AG20443 (cell line): ENCODE results near the gene FCRL4.
A peak's percentile ranks its signal among the peaks of the same experiment; 100 is the strongest.

ENCODE experiments used
- DNase-seq: peaks from one replicate; pipeline ENCODE4 v3.0.0; 2012; ENCODE audit warnings: low spot score, mixed read lengths

FCRL4 gene

GRCh38 chr1:157597959-157598667, at the start of gene FCRL4:
Gene FCRL4, minus strand, starts transcription at chr1:157598085. Its CDS starts 141 bp downstream, at chr1:157597944.
- no peak for DNase-seq

- DNase-seq, result no peak
These were observed 48.3 kb upstream of the FCRL4 start for GRCh38 chr1:157646144-157646543.

GRCh38 chr1:157641177-157641576, 43.3 kb upstream of the FCRL4 start:
- DNase-seq, result no peak

- DNase-seq, result no peak
These were observed 41.9 kb upstream of the FCRL4 start for GRCh38 chr1:157639800-157640199.

- DNase-seq, result no peak
These were observed 30.9 kb upstream of the FCRL4 start for GRCh38 chr1:157628773-157629172.

GRCh38 chr1:157626099-157626498, 28.2 kb upstream of the FCRL4 start:
- no peak for DNase-seq

- DNase-seq, result no peak
These were observed 26.6 kb upstream of the FCRL4 start for GRCh38 chr1:157624471-157624870.

GRCh38 chr1:157622471-157622870, 24.6 kb upstream of the FCRL4 start:
- no peak for DNase-seq

- DNase-seq, result no peak
These were observed 20.3 kb upstream of the FCRL4 start for GRCh38 chr1:157618190-157618589.

GRCh38 chr1:157600236-157600635, 2.4 kb upstream of the FCRL4 start:
- DNase-seq, result no peak

- DNase-seq, result no peak
These were observed 1.5 kb downstream of the FCRL4 start for GRCh38 chr1:157596384-157596783.

- no peak for DNase-seq
These were observed 2.5 kb downstream of the FCRL4 start for GRCh38 chr1:157595356-157595755.

GRCh38 chr1:157585984-157586383, 11.9 kb downstream of the FCRL4 start:
- DNase-seq, result no peak

- DNase-seq, result no peak
These were observed 13.4 kb downstream of the FCRL4 start for GRCh38 chr1:157584503-157584902.

- DNase-seq, result no peak
These were observed 17.1 kb downstream of the FCRL4 start for GRCh38 chr1:157580828-157581210.

- peak; percentile 52 for DNase-seq
These were observed 17.6 kb downstream of the FCRL4 start for GRCh38 chr1:157580179-157580827.

- no peak for DNase-seq
These were observed 20.5 kb downstream of the FCRL4 start for GRCh38 chr1:157577420-157577819.

GRCh38 chr1:157575744-157576143, 22.1 kb downstream of the FCRL4 start:
- DNase-seq, result no peak

- no peak for DNase-seq
These were observed 23.0 kb downstream of the FCRL4 start for GRCh38 chr1:157574836-157575235.

- no peak for DNase-seq
These were observed 31.2 kb downstream of the FCRL4 start for GRCh38 chr1:157566484-157567300.

- DNase-seq, result no peak
These were observed 35.4 kb downstream of the FCRL4 start for GRCh38 chr1:157562515-157562914.

- no peak for DNase-seq
These were observed 39.8 kb downstream of the FCRL4 start for GRCh38 chr1:157558119-157558518.
